OCI-LY3 (cell line): Measurements from ENCODE around the gene ASB1.

ENCODE experiments used
- H2AFZ ChIP-seq: fragments of 200-600, 300-600 bp; shearing (Covaris generic); 2 replicates; pipeline ENCODE4 v1.6.0; 2014; ENCODE audit warnings: antibody characterized with exemption, low read depth, low read length
- H3K27ac ChIP-seq: fragments of 200-600, 300-600 bp; sonication (generic); 2 replicates; pipeline ENCODE4 v1.5.1; 2014; ENCODE audit warnings: mild to moderate bottlenecking, low read length, moderate library complexity, mixed read lengths
- H3K27me3 ChIP-seq: fragments of 200-600, 300-600 bp; sonication (generic); 2 replicates; pipeline ENCODE4 v1.6.1; 2014; ENCODE audit warnings: low read depth, low read length, mixed read lengths
- H3K36me3 ChIP-seq: fragments of 200-600, 300-600 bp; sonication (generic); replicated peaks from 2 replicates; pipeline ENCODE3; 2014; ENCODE audit warnings: low read depth, low read length, mixed read lengths
- H3K4me1 ChIP-seq: fragments of 300-600, 200-600 bp; sonication (generic); 2 replicates; pipeline ENCODE4 v1.6.1; 2014; ENCODE audit warnings: low read length, mixed read lengths
- H3K4me2 ChIP-seq: fragments of 200-600, 300-600 bp; sonication (generic); 2 replicates; pipeline ENCODE4 v1.6.1; 2014; ENCODE audit warnings: low read length, mixed read lengths
- H3K4me3 ChIP-seq: fragments of 300-600, 200-600 bp; sonication (generic); 2 replicates; pipeline ENCODE4 v1.5.1; 2014; ENCODE audit warnings: antibody characterized with exemption, mild to moderate bottlenecking, low read length, moderate library complexity
- H3K79me2 ChIP-seq: fragments of 300-600, 200-600 bp; shearing (Covaris generic); 2 replicates; pipeline ENCODE4 v1.6.1; 2014; ENCODE audit warnings: mild to moderate bottlenecking, low read length, mixed read lengths
- H3K9ac ChIP-seq: fragments of 300-600, 200-600 bp; shearing (Covaris generic); 2 replicates; pipeline ENCODE4 v1.6.0; 2014; ENCODE audit warnings: mild to moderate bottlenecking, low read length, moderate library complexity
- H3K9me3 ChIP-seq: fragments of 200-600, 300-600 bp; shearing (Covaris generic); 2 replicates; pipeline ENCODE4 v1.6.1; 2014; ENCODE audit warnings: low read length, mixed read lengths; ENCODE audit not compliant: insufficient read depth
- H4K20me1 ChIP-seq: fragments of 200-600, 300-600 bp; sonication (generic); 2 replicates; pipeline ENCODE4 v1.6.1; 2016; ENCODE audit warnings: low read length, mixed read lengths; ENCODE audit not compliant: insufficient read depth
- CTCF ChIP-seq: fragments of 200-600, 300-600 bp; sonication (generic); IDR thresholded peaks from 2 replicates; pipeline ENCODE4 v1.5.1; 2014; ENCODE audit warnings: antibody characterized with exemption, low read length, low read depth
- EZH2phosphoT487 ChIP-seq: fragments of 200-600 bp; shearing (Covaris generic); IDR thresholded peaks from 2 replicates; pipeline ENCODE4 v1.6.1; 2018; ENCODE audit warnings: antibody characterized with exemption, mixed run types, low read depth

Gene ASB1

GRCh38 chr2:238459081-238459629 is 32.4 kb downstream of the ASB1 start:
- no peak overlapping the region for H3K9ac ChIP-seq
- no peaks in the 10 kb centered on the region for H3K9me3 ChIP-seq
- H2AFZ ChIP-seq: no peak overlapping the region
- H3K27ac ChIP-seq: no peak overlapping the region
- no peaks in the 10 kb centered on the region for H3K4me1 ChIP-seq
- H3K36me3 ChIP-seq: no peaks in the 10 kb centered on the region
- H3K79me2 ChIP-seq: no peaks in the 10 kb centered on the region
- TF ChIP-seq EZH2phosphoT487: no peak
- no peak for TF ChIP-seq CTCF
- H4K20me1 ChIP-seq: no peaks in the 10 kb centered on the region
- H3K4me2 ChIP-seq: no peak overlapping the region
- H3K4me3 ChIP-seq: no peak overlapping the region
- no peaks in the 10 kb centered on the region for H3K27me3 ChIP-seq

- Histone ChIP-seq H4K20me1 (no peaks in the 10 kb centered on the region), H3K9me3 (no peaks in the 10 kb centered on the region), H3K36me3 (no peaks in the 10 kb centered on the region), H2AFZ (no peak overlapping the region), H3K27ac (no peak overlapping the region), H3K4me2 (no peak overlapping the region), H3K4me3 (no peak overlapping the region), H3K9ac (no peak overlapping the region), H3K4me1 (no peaks in the 10 kb centered on the region), H3K79me2 (no peaks in the 10 kb centered on the region), H3K27me3 (no peaks in the 10 kb centered on the region)
- no peak for TF ChIP-seq EZH2phosphoT487
- TF ChIP-seq CTCF: no peak
These were observed 34.3 kb downstream of the ASB1 start for GRCh38 chr2:238461051-238461450.

- Histone ChIP-seq H3K27ac (no peak overlapping the region), H3K4me2 (no peak overlapping the region), H3K9ac (no peak overlapping the region), H3K4me1 (no peaks in the 10 kb centered on the region), H3K79me2 (no peaks in the 10 kb centered on the region), H2AFZ (no peak overlapping the region), H3K27me3 (no peaks in the 10 kb centered on the region), H3K36me3 (no peaks in the 10 kb centered on the region), H3K9me3 (no peaks in the 10 kb centered on the region), H4K20me1 (no peaks in the 10 kb centered on the region), H3K4me3 (no peak overlapping the region)
- no peak for TF ChIP-seq CTCF
- TF ChIP-seq EZH2phosphoT487: no peak
These were observed 34.8 kb downstream of the ASB1 start for GRCh38 chr2:238461491-238461890.

GRCh38 chr2:238461916-238462315 is 35.2 kb downstream of the ASB1 start:
- no peaks in the 10 kb centered on the region for H3K79me2 ChIP-seq
- no peak overlapping the region for H3K9ac ChIP-seq
- H2AFZ ChIP-seq: no peak overlapping the region
- H3K9me3 ChIP-seq: no peaks in the 10 kb centered on the region
- no peaks in the 10 kb centered on the region for H3K4me1 ChIP-seq
- no peak overlapping the region for H3K4me2 ChIP-seq
- H3K36me3 ChIP-seq: no peaks in the 10 kb centered on the region
- no peak overlapping the region for H3K27ac ChIP-seq
- no peak for TF ChIP-seq EZH2phosphoT487
- no peak for TF ChIP-seq CTCF
- H4K20me1 ChIP-seq: no peaks in the 10 kb centered on the region
- no peak overlapping the region for H3K4me3 ChIP-seq
- H3K27me3 ChIP-seq: no peaks in the 10 kb centered on the region
